ENCODE data around the gene HSD17B1. TPM values are rescaled to one million over a fixed set of nuclear protein-coding genes. Genes with fewer than 3 reads are reported as not detected.

The HSD17B1 gene
- total RNA-seq, 1 experiment from 2014 or later: 1.3 TPM

GRCh38 chr17:42508426-42509165 is 44.1 kb upstream of the HSD17B1 start:
- Histone ChIP-seq H3K4me3 (no peak overlapping the region), H3K27ac (no peak overlapping the region), H3K36me3 (ENCODE audit: low read depth) (0 out of 2 replicates have a peak, but pooled peaks cover 10% of the 10 kb centered on the region), H3K4me2 (no peak overlapping the region), H3K79me2 (ENCODE audit: low read depth) (no peaks in the 10 kb centered on the region), H4K20me1 (ENCODE audit: insufficient read depth) (no peaks in the 10 kb centered on the region), H3K27me3 (ENCODE audit: insufficient read depth, low read depth) (no peaks in the 10 kb centered on the region), H2AFZ (no peak overlapping the region), H3K9me2 (ENCODE audit: insufficient read depth) (no peaks in the 10 kb centered on the region), H3F3A (ENCODE audit: insufficient read depth, low read depth) (no peaks in the 10 kb centered on the region), H3K9me3 (ENCODE audit: insufficient read depth, low read depth) (no peaks in the 10 kb centered on the region), H3K4me1 (replicated peaks; ENCODE audit: insufficient read depth) (no peaks in the 10 kb centered on the region)
- TF ChIP-seq EZH2 (IDR thresholded peaks at IDR 0.05; ENCODE audit: low read depth): no peak
- no peak for TF ChIP-seq CTCF (conservative IDR thresholded peaks at IDR 0.05)
- DNase-seq: no peak
- intact Hi-C loops (cut with micrococcal nuclease; ENCODE audit: unreplicated experiment): no loop called here
- POLR2A ChIA-PET (ENCODE audit: unreplicated experiment): no interaction called here
- CTCF ChIA-PET: no interaction called here
- BruUV-seq (replicated peaks): no TSS peak

GRCh38 chr17:42509409-42509808 is 43.3 kb upstream of the HSD17B1 start:
- Histone ChIP-seq H3K27ac (no peak overlapping the region), H3K4me3 (no peak overlapping the region), H4K20me1 (ENCODE audit: insufficient read depth) (no peaks in the 10 kb centered on the region), H3F3A (ENCODE audit: insufficient read depth, low read depth) (no peaks in the 10 kb centered on the region), H3K4me1 (replicated peaks; ENCODE audit: insufficient read depth) (no peaks in the 10 kb centered on the region), H3K36me3 (ENCODE audit: low read depth) (0 out of 2 replicates have a peak, but pooled peaks cover 5% of the 10 kb centered on the region), H3K27me3 (ENCODE audit: insufficient read depth, low read depth) (no peaks in the 10 kb centered on the region), H3K9me3 (ENCODE audit: insufficient read depth, low read depth) (no peaks in the 10 kb centered on the region), H2AFZ (no peak overlapping the region), H3K4me2 (no peak overlapping the region), H3K79me2 (ENCODE audit: low read depth) (no peaks in the 10 kb centered on the region), H3K9me2 (ENCODE audit: insufficient read depth) (no peaks in the 10 kb centered on the region)
- DNase-seq: no peak
- BruUV-seq (replicated peaks): no TSS peak
- POLR2A ChIA-PET (ENCODE audit: unreplicated experiment): no interaction called here
- no peak for TF ChIP-seq EZH2 (IDR thresholded peaks at IDR 0.05; ENCODE audit: low read depth)
- no peak for TF ChIP-seq CTCF (conservative IDR thresholded peaks at IDR 0.05)
- CTCF ChIA-PET: no interaction called here
- intact Hi-C loops (cut with micrococcal nuclease; ENCODE audit: unreplicated experiment): no loop called here

DNA sequence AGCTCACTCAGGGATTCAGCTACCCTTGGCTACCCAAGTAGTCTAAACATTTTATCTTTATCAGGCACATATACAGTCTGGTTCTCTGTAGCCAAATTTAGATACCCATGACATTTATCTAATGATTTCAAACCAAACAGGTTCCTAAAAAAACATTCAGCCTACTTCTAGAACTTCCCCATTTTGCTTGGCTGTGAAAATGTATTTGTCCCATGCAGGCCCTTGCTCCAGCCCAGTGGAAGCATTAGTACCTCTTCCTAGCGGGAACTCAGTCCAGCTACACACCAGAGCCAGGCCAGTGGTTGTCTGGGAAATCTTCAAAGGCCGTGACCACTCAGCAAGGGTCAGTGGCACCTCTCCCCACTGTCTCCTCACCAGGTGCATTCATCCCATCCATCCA is 42.9 kb upstream of the HSD17B1 start:
- no peak for DNase-seq
- H3K27me3 ChIP-seq (ENCODE audit: insufficient read depth, low read depth): no peaks in the 10 kb centered on the region
- POLR2A ChIA-PET (ENCODE audit: unreplicated experiment): no interaction called here
- no peak overlapping the region for H3K4me3 ChIP-seq
- intact Hi-C loops (cut with micrococcal nuclease; ENCODE audit: unreplicated experiment): no loop called here
- H3K9me2 ChIP-seq (ENCODE audit: insufficient read depth): no peaks in the 10 kb centered on the region
- no peaks in the 10 kb centered on the region for H3K4me1 ChIP-seq (replicated peaks; ENCODE audit: insufficient read depth)
- TF ChIP-seq CTCF (conservative IDR thresholded peaks at IDR 0.05) (no peak), EZH2 (IDR thresholded peaks at IDR 0.05; ENCODE audit: low read depth) (no peak)
- H3F3A ChIP-seq (ENCODE audit: insufficient read depth, low read depth): no peaks in the 10 kb centered on the region
- no peak overlapping the region for H3K27ac ChIP-seq
- H4K20me1 ChIP-seq (ENCODE audit: insufficient read depth): no peaks in the 10 kb centered on the region
- no peaks in the 10 kb centered on the region for H3K9me3 ChIP-seq (ENCODE audit: insufficient read depth, low read depth)
- H3K79me2 ChIP-seq (ENCODE audit: low read depth): no peaks in the 10 kb centered on the region
- H3K4me2 ChIP-seq: no peak overlapping the region
- no peak overlapping the region for H2AFZ ChIP-seq
- CTCF ChIA-PET: no interaction called here
- 0 out of 2 replicates have a peak, but pooled peaks cover 5% of the 10 kb centered on the region for H3K36me3 ChIP-seq (ENCODE audit: low read depth)
- BruUV-seq (replicated peaks): no TSS peak
